HG03565 (cell line): Measurements from ENCODE around the gene RPTOR.

Experiments
- ATAC-seq: cut with Tn5 transposase; IDR thresholded peaks from one replicate; pipeline ENCODE4 v1.9.1; 2021; ENCODE audit warnings: mild to moderate bottlenecking, moderate library complexity; ENCODE audit not compliant: unreplicated experiment

RPTOR gene

GRCh38 chr17:80938556-80938955 is 393.9 kb downstream of the RPTOR start:
- no peak for ATAC-seq

DNA sequence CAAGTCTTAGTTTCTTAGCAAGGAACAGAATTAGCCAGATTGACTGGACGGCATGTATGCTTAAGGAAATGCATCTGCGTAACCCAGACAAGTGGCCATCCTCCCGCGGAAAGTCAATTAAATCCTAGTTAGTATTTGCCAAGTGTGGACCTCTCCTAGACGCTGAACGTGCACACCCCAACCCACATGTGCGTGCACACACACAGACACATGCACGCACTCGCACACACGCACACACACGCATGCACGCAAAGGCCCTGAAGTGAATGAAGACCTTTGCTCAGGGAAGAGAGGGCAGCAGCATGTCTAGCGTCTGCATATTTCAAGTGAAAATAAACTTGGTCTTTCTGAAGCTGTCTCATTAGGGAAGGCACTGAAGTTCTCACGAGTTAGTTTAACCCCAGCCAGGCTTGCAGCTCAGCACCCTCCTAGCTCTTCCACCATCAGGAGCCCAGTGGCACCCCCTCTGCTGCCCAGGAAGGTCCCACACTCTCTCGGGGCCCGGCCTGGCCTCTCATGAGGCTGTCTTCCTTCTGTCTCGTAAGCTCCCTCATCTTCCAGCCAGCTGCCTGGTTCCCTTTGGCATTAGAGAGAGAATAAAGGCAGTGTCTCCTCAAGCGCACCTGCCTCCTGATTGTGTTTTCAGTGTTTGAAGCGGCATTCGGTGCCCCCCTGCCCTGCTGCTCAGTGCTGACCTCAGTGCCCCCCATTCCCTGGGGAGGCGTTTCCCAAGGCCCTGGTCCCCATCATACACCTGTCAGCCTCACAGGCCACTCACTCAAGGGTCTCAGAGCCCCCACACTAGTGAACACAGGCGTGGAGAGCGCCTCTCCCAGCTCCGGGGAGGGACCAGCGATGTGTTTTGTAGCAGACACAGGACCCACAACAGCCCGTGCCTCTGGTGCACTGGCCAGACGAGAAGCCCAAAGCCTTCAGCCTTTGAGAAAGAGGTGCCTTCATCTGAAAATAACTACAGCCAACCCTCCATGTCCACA is 394.8 kb downstream of the RPTOR start:
- ATAC-seq, result no peak

DNA sequence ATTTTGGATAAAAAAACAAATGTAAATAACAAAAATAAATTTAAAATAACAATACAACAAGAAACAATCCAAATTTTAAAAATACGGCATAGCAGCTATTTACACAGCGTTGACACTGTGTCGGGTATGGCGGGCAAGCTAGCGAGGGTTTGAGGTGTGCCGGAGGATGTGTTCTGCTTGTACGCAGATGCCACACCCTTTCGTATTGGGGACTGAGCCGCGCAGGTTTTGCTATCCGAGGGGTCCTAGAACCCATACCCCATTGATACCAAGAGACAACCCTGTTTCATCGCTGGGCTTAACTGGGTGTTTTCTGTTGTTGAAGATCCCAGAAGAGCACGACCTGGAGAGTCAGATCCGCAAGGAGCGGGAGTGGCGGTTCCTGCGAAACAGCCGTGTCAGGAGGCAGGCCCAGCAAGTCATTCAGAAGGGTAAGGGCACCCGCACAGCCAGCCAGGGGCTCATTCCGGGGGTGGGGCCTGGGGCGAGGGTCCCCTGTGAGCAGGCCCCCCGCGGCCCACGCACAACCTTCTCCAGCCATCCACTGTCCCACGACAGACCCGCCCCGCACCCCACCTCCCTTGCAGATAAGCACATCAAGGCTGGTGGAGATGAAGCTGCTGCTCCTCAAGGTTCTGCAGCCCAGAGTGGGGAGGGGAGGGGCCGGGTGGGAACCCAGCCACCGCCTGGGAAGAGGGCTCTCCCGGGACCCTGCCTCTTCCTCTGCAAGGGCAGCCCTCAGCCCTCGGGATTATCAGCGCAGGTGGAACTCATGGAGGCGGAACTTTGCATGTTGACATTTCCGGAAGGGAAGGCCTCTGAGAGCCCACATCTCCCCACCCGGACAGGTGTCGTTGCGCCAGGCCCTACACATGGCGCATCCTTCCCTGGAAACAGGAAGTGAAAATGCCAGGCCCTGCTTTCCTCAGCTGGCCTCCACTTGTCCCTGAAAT is 395.8 kb downstream of the RPTOR start:
- ATAC-seq, result no peak

- ATAC-seq, result no peak
Measured at GRCh38 chr17:80941171-80941570, 396.5 kb downstream of the RPTOR start.

DNA sequence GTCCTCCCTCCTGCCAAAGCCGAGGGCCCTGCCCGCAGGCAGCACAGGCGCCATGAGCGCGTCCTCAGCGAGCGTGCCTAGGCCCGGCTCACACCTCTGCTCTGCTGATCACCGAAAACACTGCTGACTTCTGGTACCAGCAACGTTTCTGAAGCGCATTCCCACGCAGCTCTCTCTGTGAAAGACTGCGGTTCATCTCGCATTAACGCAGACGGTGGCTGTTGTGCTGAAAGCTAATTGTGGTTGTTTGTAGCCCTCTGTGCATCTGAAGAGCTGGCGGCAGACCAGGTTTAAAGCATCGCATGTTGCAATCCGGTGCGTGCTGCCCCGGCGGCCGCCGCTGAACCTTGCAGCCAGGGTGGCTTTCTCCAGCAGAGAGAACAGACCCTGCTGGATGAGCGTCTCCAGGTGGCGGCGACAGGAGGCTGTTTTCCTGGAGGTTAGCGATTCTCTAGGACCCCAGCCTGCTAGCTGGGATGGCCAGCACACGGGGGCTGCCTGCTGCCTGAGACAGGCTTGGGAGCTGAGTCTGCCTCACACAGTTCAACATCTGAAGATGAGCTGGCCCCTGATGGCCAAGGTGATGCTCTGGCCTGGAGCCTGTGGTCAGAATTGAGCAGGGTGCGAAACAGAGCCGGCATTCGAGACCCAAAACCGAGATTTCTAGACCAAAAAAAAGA is 397.2 kb downstream of the RPTOR start:
- no peak for ATAC-seq

GRCh38 chr17:80942423-80943345 is 398.0 kb downstream of the RPTOR start:
- no peak for ATAC-seq

DNA sequence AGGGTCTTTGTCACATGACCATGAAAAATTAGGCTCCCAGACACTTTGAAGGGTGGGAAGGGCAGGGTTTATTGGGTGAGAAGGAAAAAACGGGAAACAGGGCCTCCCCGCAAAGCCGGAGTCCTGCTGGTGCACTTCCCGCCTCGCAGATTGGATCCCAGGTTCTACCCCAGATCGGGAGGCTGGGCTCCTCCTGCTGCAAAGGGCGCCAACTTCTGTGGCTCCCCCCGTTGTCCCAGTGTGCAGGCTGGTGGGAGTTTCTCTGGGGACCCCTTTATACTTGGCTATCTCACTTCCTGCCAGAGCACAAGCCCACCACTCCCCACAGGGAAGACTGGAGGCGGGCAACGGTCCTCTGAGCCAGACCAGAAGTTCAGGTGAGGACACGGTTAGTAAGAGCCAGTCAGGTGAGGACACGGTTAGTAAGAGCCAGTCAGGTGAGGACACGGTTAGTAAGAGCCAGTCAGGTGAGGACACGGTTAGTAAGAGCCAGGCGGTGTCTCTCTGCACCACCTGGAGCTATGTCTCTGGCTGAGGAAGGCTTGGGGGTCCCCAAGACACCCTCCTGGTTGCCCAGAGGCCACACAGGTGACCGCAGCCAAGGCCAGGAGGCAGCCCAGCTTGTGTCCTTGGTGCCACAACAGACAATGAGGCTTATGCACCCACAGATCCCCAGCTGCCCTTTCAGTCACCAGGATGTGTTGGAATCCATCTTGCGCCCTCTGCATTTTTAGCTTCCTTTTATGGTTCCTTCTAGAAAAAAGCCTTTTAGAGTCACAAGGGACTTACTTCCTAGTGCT is 398.9 kb downstream of the RPTOR start:
- no peak for ATAC-seq

GRCh38 chr17:80944326-80944725 is 399.7 kb downstream of the RPTOR start:
- ATAC-seq, result no peak

DNA sequence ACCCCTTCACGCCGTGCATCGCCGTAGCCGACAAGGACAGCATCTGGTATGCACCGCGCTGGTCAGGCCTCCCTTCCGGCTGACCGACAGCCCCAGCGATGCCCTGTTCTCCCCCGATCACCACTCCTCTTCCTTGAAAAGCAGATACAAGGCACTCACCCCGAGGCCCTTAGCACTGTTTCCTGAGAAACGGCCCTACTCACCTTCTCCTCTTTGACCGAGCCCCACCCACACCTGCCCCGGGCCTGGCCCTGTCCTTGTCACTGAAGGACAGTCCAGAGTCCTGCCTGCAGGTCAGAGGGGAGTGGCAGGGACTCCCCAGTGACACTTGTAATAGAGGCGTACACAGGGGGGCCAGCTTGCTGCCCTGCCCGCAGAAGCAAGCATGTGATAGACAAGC is 401.1 kb downstream of the RPTOR start:
- ATAC-seq, result no peak

- ATAC-seq, result no peak
Measured at GRCh38 chr17:80946449-80946848, 401.8 kb downstream of the RPTOR start.

DNA sequence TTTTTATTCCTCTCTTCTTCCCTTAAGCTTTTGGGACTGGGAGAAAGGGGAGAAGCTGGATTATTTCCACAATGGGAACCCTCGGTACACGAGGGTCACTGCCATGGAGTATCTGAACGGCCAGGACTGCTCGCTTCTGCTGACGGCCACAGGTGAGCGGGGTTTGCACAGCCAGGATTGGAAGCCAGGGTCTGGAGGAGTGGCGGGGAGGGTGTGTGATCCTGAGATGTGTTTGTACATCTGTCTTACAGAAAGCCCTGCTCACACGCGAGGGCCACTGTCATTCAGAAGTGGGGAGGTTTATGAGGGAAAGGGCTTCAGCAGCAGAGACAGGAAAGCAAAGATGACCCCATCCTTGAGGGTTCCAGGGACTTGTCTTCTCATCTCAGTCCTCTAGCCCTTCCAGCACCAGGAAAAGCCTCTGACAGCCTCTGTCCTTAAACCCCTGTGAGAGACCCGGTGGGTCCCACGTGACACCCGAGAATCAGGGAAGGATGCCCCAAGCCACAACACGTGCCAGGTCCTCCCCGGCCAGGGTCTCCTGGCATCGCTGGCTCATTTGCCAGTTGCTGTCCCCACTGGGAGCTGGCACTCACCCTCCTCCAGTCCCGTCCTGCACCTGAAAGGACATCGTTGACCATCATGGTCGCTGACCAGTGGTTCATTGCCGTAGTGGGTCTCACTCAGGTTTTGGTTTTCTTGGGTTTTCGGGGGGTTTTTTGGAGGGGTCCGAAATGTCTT is 402.7 kb downstream of the RPTOR start:
- ATAC-seq, result no peak

- ATAC-seq, result no peak
Measured at GRCh38 chr17:80948019-80948975, 403.7 kb downstream of the RPTOR start.

- ATAC-seq, result no peak
Measured at GRCh38 chr17:80948976-80949450, 404.4 kb downstream of the RPTOR start.

DNA sequence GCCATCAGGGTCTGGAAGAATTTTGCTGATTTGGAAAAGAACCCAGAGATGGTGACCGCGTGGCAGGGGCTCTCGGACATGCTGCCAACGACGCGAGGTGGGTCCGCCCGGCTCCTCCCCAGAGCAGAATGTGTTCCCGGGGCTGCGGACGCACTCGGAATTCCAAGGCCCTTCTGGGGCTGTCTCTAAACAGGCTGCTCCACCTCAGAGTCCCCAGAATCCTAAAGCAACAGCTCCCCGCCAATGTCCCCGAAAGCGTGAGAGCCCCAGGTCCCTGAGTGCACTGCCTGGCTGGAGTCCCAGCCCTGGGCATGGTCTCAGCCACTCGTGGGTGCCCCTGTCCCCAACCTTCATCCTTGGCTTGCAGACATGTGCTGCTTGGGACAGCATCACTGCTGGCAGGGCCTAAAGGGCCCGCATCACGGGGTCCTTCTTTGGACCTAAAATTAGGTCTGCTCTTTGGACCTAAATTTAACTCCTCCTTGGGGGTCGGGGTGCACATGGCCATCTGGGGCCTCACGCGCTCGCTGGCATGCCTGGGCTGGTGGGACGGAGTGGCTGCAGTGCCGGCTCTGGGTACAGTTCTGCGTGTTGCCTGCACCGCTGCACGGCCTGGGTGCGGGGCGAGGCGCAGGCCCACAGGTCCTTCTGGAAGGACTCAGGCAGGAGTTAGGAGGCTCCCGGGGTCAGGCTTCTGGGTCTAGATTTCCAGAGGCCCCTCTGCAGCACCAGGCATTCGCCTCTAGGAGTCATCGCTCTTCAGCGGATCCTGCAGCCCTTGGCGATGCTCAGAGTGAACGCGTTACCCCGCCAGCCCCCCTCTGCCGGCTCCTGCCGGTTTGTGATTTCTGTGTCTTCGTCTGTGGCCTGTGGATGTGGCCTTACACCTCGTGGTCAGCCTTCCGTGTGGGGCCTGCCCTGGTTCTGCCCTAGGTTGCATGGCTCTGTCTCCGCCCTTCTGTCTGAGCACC is 405.1 kb downstream of the RPTOR start:
- no peak for ATAC-seq

DNA sequence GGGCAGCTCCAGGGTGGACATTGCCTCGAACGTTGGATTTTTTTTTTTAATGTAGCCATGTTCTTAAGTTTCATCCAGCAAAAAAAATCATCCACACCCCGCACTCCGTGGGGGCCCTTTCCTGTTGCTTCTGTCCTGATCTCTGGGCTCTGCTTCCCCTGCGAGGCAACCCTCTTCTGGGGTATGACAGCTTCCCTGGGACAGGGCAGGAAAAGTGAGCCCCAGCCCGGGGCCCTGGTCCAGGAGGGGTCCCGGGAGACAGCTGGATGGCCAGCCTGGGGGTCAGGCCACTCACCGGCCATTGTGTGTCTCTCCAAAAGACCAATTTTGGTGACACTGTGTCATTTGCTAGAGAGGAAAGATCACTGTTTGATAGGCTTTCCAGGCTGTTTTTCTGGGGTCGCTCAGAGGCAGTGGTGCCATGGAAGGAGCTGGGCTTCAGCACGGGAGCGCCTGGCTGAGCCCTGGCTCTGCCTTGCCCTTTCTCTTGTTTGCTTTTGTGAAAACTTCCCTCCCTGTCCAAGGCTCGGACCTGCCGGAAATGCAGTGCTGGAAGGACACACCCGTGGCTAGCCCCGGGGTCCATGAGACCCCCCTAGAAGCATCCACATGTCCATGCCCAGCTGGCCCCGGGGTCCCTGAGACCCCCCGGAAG is 406.0 kb downstream of the RPTOR start:
- no peak for ATAC-seq
